ENCODE measurements around the gene SQSTM1.

The SQSTM1 gene

DNA sequence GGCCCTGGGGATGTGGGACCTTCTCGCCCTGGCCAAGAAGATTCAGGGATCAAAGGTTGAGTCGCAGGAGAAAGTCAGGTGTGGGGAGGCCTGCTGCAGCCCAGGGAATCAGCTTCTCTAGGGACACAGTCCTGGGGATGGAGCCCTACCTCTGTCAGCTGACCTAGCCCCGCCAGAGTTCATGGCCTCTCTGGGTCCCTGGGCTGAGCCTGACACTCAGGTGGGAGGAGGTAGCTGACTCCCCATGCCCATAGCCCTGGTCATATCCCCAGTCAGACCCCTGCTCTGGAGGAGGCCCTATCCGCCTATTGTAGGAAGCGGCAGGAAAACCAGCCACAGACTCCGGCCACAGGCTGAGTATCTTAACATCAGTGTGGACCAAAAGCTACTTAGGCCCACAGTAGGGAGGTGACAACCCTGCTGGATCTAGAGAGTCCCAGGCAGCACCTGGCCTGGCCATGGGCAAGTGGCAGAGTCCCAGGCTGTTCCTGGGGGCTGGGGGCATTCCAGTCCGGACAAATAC is 52.9 kb downstream of the SQSTM1 start:
- DNase-seq (ENCODE audit: low read depth in 2 of 2) = no peak

DNA sequence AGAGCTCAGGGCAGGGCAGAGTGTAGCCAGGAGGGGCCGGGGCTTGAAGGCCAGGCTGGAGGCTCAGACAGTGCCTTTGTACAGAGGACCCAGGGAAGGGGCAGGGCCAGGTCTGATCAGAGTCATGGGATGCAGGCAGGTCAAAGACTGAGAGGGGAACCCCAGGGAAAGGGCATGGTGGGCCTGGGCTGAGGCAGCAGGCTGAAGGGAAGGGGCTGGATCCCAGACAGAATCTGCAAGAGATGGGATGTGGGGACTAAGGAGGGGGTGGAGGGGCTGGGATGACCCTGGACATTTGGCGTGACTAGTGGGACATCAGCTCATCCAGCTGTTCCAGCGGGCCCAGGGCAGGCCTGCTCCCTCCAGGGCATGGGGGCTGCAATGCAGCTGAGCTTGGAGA is 53.4 kb downstream of the SQSTM1 start:
- no peak for DNase-seq (ENCODE audit: low read depth in 2 of 2)

DNA sequence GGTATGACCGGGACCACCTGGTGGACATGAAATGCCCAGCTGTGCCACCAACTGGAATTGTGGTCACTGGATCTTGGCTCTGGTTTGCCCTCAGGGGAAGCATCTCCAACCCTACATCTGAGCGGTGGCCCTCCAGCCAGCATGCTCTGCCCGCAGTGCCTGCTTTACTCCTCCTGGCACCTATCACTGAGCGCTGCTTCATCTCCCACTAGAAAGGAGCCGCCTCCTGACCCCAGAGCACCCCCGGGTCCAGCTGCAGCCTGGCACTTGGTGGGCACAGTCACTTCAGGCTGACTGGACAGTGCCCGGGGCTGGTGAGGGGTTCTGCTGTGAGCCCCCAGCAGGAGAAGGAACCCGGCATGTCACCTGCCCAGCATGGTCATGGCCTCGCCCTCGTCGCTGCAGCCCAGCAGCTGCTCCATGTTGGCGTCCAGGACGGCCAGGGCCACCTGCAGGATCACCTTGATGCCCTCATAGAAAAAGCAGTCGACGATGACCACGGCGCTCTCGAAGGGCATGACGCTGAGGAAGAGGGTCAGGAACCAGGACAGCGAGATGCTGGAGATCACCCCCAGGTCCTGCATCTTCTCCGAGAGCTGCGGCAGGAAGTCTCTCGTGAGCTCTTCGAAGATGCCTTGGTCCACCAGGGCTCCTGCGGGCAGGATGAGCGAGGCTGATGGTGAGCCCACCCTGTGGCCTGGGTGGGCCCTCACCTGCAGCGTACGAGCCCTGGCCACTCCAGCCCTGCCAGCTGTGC is 54.0 kb downstream of the SQSTM1 start:
- no peak for DNase-seq (ENCODE audit: low read depth in 2 of 2)

DNA sequence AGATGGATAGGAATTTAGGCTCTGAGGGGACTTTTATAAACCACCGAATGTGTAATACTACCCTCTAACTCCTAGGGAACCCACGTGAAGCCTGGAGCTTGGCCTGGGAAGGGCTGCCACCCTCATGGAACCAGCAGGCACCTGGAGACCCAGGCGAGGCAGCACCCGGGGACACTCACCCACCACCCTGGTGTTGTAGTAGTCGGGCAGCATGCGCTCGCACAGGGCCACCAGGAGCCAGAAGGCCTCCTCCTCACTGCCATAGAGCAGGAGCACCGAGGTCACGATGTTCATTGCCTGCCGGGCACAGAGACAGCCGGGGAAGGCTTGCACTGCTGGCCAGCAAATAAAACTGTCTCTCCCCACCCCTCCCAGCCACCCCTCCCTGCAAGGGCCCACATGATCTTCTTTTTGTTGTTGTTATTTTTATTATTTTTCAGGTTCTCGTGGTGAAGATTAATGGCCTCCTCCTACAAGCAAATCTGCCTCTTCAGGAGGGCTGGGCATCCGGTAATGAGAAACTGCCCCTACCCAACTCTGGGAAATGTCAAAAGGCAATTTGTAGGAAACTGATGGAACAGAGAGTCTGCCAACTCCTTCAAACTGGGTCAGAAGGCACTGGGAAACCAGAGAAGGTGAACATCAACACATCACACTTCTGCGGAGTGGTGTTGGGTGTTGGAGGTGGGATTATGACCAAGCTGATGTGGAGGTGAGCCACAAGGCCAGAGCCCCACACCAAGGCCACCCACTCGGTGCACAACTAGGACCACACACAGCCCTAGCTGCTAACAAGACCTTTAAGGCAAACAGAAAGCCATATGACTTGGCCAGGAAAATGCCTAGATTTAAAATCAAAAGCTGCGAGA is 55.3 kb downstream of the SQSTM1 start:
- DNase-seq (ENCODE audit: low read depth in 2 of 2) = no peak

DNA sequence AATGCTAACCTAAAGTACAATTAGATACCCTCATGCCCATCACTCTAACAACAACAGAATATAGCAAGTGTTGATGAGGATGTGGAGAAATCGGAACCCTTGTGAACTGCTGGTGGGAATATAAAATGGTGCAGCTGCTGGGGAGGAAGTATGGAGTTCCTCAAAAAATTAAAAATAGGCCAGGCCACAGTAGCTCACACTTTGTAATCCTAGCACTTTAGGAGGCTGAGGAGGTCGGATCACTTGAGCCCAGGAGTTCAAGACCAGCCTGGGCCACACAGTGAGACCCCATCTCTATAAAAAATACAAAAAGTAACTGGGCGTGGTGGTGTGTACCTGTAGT is 55.9 kb downstream of the SQSTM1 start:
- no peak for DNase-seq (ENCODE audit: low read depth in 2 of 2)

DNA sequence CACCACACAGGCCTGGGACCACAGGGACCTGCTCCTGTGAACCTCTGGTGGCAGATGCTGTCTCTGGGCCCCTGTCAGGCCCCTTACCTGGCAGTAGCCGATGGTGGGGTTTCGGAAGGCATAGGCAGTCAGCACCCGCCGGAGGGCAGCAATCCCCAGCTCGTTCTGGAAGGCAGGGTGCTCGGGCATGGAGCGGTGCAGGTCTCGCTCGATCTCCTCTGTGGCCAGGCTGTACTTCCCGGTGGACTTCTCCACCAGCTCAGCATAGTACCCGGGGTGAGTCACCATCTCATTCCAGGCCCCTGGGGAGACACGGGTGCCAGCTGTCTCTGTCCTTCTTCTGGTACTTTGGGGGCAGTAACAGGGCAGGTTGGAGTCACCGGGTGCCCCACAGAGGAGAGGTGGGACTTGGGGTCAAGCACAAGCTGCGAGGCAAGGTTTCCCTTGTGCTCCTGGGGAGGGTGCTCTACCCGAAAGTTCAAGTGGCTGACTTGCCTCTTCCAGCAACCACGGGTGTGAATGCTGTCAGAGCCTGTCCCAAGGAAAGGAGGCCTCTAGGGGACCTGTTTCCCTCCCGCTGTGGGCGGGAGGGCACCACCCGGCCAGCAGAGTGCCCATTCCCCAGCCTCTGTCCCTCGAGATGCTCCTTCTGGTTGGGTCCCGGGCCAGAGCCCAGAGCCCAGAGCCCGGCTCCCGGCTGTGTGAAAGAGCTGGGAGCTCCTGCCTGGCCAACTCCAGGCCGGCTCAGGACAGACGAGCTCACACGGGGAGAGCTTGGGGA is 57.7 kb downstream of the SQSTM1 start:
- no peak for DNase-seq (ENCODE audit: low read depth in 2 of 2)

DNA sequence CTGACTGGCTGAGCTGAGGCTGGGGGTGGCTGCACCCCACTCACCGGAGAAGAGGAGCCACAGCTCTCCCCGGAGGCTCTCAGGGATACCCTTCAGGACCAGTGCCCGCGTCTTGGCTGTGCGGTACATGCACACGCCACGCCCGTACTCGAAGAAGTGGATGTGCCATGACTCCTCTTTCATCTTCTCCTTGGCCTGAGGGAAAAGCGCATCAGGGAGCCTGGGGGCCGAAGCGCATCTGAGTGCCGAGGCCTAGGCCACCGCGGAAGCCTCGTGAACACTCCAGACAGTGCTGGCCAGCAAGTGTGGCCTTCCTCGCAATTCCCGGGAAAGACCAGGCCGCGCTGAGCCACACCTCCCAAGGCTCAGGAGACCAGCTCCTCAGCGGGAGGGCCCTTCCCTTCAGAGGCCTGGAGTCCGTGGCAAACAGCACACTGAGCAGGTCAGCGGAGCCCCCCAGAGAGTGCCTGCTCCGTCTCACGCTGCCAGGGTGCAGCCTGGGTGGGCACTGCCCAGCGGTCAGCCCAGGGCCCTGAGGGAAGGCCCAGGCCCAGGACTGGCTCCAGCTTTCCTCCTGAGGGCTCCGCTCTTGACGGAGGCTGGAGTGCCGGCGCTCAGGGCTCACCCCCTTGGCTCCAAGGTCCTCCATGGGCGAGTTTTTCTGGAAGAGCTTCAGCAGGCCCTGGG is 58.4 kb downstream of the SQSTM1 start:
- DNase-seq (ENCODE audit: low read depth in 2 of 2) = no peak

DNA sequence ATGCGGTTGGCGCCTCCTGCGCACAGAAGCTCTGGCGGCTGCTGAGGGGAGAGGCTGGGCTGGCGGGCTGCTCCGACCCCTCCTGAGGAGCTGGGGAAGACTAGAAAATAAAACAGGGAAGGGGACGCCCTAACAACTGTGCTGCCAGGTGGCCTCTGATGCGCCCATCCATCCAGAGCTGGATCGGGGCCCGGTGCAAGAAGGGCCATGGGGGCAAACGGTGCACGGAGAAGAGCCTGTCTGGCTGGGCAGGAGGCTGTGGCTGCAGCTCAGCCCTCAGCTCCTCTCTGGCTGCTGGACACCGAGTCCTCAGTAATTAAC is 58.9 kb downstream of the SQSTM1 start:
- no peak for DNase-seq (ENCODE audit: low read depth in 2 of 2)

DNA sequence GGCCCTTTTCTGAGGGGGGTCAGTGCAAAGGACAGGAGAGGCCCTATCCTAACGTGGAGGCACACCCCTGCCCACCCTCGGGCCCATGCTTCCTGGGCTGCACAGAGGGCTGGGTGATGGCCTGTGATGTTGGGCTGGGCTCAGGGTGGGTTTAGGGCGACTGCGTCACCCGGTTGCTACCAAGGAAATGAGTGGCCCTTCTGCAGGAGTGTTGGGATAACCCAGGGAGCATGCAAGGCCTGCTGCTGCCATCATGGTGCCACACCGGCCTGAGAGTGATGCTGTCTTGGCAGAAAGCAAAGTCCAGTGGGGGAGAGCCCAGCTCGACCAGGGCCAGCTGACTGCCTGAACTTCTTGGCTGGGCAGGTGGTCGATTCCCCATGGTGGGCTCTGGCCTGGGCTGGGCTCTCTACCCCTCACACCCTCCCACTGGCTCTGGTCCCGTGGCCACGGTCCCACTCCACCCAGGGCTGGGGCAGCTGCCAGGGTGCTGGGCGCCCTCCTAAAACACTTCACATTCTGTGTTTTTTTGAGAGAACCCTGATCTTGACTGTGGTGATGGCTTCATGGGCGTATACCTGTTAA is 59.5 kb downstream of the SQSTM1 start:
- DNase-seq (ENCODE audit: low read depth in 2 of 2) = no peak

DNA sequence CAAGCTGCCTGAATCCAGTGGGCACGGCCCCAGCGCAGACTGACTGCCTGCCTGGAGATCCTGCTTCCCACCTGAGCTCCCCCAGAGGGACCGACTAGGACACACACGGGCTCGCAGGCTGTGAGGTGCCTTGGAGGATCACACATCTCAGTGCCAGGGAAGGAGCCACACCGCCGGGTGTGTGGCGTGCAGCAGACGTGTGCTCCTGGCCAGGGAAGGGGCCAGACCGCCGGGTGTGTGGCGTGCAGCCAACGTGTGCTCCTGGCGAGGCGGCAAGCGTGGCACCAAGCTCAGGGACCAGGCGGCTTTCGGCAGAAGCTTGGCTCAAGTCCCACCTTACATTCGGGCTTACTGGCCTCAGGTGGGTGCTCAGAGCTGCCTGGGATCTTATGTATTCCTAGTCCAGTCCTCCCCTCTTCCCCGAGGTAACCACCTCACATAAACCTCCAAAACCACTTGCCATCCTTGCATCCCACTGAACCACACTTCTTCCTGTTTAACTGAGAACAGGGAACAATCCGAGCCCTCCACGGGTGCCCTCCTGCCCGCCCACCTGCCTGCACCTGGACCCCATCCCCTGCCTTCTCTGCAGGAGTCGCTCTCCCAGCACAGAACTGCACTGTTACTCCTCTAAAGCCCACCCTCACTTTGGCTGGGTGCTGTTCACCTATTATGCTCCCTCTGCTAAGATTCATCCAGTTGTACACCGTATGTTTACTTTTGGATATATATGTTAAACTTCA is 60.3 kb downstream of the SQSTM1 start:
- DNase-seq (ENCODE audit: low read depth in 2 of 2) = no peak

DNA sequence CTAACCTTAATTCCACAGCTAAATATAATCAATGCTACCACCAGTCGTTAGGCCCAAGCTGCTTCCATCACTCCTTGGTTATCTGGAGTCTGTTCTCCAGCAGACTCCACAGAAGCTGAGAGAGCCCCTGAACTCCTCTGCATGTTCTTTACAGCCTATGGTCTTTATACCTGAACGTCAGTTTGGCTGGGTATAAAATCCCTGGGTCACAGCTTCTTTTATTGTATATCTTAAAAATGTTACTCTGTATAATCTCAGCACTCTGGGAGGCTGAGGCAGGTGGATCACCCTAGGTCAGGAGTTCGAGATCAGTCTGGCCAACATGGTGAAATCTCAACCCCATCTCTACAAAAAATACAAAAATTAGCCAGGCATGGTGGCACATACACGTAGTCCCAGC is 61.6 kb downstream of the SQSTM1 start:
- no peak for DNase-seq (ENCODE audit: low read depth in 2 of 2)

DNA sequence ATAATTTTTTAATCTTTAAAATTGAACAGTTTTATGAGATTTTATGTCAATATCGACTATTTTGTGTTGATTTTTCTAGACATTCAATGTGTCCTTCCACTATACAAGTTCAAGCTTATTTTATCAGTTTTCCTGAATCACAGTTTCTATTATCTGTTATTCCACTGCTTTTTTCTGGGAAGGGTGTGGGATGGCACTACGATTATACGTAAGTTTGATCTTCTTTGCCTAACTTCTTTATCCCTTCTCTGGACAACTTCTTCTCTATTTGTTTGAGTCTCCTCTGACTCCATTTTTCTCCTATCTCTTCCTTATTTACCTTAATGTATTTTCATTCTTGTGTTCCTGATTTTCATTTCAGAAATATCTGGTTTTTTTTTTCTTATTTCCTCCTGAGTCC is 62.5 kb downstream of the SQSTM1 start:
- no peak for DNase-seq (ENCODE audit: low read depth in 2 of 2)

DNA sequence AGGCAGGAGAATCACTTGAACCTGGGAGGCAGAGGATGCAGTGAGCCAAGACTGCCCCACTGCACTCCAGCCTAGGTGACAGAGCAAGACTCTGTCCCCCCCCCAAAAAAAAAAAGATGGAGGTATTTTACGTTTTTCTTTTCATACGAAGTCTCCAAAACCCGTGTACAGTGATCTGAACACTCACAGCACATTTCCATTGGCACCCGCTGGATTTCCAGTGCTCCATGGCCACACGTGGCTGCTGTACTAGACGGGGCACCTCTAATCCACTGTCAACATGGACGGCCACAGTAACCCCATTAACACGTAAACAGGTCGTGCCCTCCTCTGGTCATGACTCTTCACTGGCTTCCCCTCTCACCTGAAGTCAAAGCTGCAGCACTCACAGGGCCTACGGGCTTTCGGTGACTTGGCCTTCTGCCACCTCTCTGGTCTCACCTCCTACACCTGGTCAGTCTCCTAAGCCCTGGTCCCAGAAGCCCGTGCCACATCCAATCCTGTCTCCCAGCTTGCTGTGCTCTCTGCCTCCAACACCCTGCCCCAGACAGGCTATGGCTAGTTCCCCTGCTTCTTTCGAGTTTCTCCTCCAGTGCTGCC is 64.9 kb downstream of the SQSTM1 start:
- DNase-seq (ENCODE audit: low read depth in 2 of 2) = no peak

DNA sequence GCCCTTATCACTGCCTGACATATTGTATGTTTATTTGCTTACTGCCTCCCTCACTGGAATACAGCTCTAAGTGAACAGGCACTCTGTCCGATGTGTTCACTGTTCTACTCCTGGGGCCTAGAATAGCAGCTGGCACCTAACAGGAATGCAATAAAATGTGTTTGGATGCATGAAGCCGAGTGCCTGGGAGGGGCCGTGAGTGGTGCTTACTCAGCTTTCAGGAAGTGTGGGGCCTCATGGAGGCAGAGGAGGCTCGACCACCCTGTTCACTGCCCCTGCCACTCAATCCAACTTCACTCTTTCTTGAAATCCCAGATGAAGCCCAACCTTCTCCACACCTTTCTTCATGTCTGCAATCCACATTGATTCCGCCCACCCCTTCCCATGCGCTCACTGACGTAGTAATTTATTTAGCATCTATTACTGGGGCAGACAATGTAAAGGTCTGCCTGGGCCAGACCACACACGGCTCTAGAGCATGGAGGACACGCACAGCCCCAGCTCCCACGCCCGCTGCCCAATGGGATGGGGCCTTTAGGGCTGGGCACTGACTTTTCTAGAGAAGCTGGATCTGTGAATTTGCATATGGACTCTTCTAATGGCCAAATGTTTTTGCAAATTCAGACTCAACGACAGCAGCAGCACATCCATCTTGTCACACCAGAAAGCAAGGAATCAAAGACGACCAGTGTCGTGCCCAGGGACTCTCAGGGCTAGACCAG is 65.6 kb downstream of the SQSTM1 start:
- no peak for DNase-seq (ENCODE audit: low read depth in 2 of 2)

DNA sequence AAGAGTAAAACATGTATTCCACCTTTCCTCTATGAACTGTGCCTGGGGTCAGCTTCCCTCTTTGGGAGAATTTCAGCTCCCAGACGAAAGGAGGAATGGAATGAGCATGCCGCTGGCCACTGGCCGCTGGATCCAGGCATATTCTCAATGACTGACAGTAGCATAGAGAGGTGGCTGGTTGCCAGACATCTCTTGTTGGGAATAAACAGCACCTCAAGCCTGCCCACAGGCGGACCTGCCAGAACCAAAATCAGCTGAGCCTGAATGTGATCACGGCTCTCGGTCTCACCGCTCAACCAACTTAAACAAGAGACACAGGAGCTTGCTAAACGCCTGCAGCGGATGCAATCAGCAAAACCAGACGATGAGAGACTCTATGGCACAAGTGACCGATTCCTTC is 66.4 kb downstream of the SQSTM1 start:
- no peak for DNase-seq (ENCODE audit: low read depth in 2 of 2)

Data from stimulated activated CD4-positive, alpha-beta T cell treated with anti-CD3 and anti-CD28 coated beads, Interleukin-4, amount 100 ng/mL, for 48 hours (primary cell).